GM10248 (cell line): ENCODE measurements around the gene FBLN7.
"Not testable (repeated sequence)": the region's sequence is repeated elsewhere in the genome, so short reads cannot be mapped to it uniquely, and the experiment has no call there.

ENCODE experiments used
- CTCF ChIA-PET: fragments of 300-600 bp; sonication (Branson Sonifier 250); formaldehyde crosslinking; extraction: SDS; loops from one replicate; lab custom pipeline; 2021; ENCODE audit warnings: antibody characterized with exemption; lab: Yijun Ruan, JAX
- POLR2A ChIA-PET: fragments of 350-650 bp; sonication (Branson Sonifier 250); formaldehyde crosslinking; extraction: SDS; loops from one replicate; lab custom pipeline; 2020; ENCODE audit warnings: antibody characterized with exemption; lab: Yijun Ruan, JAX
- DNase-seq: peaks from one replicate; pipeline ENCODE4 v3.0.0; 2012; ENCODE audit errors: extremely low spot score
- TF ChIP-seq, protein P1 (sequence below): IDR thresholded peaks from 2 replicates; pipeline ENCODE4 v1.5.1; 2012; ENCODE audit warnings: mild to moderate bottlenecking, low read depth; ENCODE audit errors: extremely low read depth, missing control alignments, control extremely low read depth

Gene FBLN7

DNA sequence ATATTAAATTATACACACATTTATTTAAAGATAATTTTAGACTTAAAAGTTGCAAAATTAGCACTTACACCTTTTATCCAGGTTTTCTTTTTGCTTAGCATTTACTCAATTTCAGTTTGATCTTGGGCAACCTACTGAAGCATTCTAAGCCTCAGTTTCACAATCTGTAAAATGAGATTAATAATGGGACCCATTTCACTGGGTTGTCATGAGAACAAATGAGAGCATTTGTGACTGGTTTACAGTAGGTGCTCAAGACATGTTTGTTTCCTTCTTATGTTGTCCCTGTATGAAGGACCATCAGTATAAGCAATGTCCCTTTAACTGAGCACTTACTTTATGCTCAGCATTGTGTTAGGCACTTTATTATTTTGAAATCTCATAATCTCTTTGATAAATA lies 4.8 kb upstream of the FBLN7 start:
- POLR2A ChIA-PET: no interaction called here
- CTCF ChIA-PET: interaction anchor here (1.8 kb wide), 1 partner anchor 10 kb away, joined by 4 read pairs; no protein-coding TSS in a partner anchor
- TF ChIP-seq, protein P1, sequence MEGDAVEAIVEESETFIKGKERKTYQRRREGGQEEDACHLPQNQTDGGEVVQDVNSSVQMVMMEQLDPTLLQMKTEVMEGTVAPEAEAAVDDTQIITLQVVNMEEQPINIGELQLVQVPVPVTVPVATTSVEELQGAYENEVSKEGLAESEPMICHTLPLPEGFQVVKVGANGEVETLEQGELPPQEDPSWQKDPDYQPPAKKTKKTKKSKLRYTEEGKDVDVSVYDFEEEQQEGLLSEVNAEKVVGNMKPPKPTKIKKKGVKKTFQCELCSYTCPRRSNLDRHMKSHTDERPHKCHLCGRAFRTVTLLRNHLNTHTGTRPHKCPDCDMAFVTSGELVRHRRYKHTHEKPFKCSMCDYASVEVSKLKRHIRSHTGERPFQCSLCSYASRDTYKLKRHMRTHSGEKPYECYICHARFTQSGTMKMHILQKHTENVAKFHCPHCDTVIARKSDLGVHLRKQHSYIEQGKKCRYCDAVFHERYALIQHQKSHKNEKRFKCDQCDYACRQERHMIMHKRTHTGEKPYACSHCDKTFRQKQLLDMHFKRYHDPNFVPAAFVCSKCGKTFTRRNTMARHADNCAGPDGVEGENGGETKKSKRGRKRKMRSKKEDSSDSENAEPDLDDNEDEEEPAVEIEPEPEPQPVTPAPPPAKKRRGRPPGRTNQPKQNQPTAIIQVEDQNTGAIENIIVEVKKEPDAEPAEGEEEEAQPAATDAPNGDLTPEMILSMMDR: no peak
- DNase-seq: no peak

DNA sequence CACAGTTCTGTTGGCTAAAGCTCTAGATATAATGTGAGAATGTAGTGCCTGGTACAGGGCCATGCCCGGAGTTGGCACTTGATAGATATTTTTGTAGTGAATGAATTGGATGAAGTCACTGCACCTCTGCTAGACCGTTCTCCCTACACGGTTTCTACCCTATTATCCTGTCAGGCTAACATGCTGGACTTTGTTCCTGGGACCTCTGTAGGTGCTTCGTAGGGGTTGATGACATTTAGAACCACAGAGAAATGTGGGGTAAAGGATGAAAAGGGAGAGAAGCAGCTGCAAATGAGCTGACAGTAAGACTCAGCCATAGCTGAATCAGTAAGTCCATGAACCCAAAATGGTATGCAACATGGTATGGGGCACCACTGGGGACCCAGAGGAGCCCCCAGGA lies 4.1 kb upstream of the FBLN7 start:
- DNase-seq: no peak
- ChIA-PET CTCF (interaction anchor here (1.0 kb wide), 1 partner anchor 13 kb away, joined by 4 read pairs; no protein-coding TSS in a partner anchor), POLR2A (no interaction called here)
- TF ChIP-seq, protein P1: no peak

DNA sequence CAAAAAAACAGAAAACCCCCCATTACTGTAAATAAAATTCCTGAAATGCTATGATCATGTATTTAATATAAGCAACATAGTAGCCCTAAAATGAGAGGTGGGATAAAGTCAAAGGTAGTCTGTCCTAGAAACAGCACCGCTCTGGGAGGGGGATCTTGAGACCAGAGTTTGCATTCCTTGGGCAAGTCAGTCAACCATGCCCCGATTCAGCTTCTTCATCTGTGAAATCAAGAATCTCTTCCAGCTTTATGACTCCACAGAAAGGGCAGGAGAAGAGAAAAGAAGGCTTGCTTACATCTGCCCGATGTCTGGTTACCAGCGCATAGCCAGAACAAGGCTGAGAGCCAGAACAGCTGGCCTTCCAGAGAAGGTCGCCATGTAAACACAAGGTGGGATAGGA lies 2.1 kb upstream of the FBLN7 start:
- no peak for DNase-seq
- TF ChIP-seq, protein P1: no peak
- CTCF ChIA-PET: no interaction called here
- POLR2A ChIA-PET: no interaction called here

DNA sequence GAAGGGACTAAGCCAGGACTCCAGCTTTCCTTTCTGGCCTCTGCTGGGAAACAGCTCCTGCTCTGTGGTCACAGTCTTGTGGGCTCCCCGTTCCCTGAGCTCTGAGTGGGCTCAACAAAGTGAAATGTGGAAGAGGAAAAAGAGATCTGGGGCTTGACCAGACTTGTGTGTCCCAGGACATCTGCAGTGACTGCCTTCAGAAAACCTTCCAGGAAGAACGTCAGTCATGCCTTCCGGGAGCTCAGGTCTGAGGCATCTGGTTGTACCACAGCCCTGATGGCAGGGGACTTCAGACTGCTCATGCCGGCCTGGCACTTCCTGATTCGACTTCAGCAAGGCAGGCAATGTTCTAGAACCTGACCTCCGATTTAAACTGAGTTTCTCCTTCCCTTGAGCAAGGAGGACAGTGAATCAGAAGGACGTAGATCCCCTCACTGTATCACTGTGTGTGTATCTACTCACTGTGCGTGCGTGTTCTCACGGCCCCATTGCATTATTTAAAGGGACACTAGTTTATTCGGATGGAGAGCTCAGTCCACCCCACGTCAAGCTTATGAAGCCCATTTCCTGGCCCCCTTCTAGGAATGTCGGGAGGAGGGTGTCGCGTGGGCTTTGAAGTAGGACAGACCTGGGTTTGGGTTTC lies 548 bp upstream of the FBLN7 start:
- POLR2A ChIA-PET: no interaction called here
- CTCF ChIA-PET: interaction anchor here (1.3 kb wide), 1 partner anchor 16 kb away, joined by 5 read pairs; no protein-coding TSS in a partner anchor

DNA sequence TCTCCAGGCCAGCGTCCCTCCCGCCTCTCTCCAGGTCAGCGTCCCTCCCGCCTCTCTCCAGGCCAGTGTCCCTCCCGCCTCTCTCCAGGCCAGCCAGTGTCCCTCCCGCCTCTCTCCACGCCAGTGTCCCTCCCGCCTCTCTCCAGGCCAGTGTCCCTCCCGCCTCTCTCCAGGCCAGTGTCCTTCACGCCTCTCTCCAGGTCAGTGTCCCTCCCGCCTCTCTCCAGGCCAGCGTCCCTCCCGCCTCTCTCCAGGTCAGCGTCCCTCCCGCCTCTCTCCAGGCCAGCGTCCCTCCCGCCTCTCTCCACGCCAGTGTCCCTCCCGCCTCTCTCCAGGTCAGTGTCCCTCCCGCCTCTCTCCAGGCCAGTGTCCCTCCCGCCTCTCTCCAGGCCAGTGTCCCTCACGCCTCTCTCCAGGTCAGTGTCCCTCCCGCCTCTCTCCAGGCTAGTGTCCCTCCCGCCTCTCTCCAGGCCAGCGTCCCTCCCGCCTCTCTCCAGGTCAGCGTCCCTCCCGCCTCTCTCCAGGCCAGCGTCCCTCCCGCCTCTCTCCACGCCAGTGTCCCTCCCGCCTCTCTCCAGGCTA lies 939 bp downstream of the FBLN7 start:
- DNase-seq, CTCF ChIA-PET, POLR2A ChIA-PET: not testable (repeated sequence)

More for the DNA sequence above, 548 bp upstream of the FBLN7 start:
- TF ChIP-seq, protein P1: no peak
- DNase-seq: no peak

DNA sequence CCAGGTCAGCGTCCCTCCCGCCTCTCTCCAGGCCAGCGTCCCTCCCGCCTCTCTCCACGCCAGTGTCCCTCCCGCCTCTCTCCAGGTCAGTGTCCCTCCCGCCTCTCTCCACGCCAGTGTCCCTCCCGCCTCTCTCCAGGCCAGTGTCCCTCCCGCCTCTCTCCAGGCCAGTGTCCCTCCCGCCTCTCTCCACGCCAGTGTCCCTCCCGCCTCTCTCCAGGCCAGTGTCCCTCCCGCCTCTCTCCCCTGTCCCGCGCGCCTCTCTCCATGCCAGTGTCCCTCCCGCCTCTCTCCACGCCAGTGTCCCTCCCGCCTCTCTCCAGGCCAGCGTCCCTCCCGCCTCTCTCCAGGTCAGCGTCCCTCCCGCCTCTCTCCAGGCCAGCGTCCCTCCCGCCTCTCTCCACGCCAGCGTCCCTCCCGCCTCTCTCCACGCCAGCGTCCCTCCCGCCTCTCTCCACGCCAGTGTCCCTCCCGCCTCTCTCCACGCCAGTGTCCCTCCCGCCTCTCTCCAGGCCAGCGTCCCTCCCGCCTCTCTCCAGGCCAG lies 1.5 kb downstream of the FBLN7 start:
- CTCF ChIA-PET, DNase-seq, POLR2A ChIA-PET: not testable (repeated sequence)

DNA sequence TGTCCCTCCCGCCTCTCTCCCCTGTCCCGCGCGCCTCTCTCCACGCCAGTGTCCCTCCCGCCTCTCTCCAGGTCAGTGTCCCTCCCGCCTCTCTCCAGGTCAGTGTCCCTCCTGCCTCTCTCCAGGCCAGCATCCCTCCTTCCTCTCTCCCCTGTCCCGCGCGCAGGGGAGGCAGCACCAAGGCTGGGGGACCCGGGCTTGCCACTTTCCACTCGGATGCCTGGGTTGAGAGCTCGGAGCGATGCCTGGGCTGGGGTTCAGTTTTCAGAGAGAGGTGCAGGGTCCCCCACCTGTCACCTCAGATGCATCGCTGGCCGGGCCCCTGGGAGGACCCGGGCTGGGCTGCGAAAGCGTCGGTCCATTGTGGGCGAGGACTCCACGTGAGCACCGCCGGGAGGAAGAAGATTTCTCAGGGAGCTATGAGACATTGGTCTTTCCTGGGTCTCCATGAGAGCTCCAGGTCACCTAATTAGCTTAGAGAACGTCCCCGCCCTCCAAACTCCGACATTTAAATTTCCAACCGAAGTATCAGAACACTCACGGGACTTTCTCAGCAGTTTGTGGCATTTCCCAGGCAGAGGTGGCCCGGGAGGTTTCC lies 2.1 kb downstream of the FBLN7 start:
- POLR2A ChIA-PET: interaction anchor here (0.6 kb wide), 1 partner anchor 99 kb away, joined by 7 read pairs; no protein-coding TSS in a partner anchor
- CTCF ChIA-PET: no interaction called here
- TF ChIP-seq, protein P1: no peak
- no peak for DNase-seq
